Activated T-cell treated with anti-CD3 and anti-CD28 coated beads for 24 hours (primary cell): ENCODE data around the gene NR2C1.

Source experiments
- DNase-seq: peaks from one replicate; pipeline ENCODE4 v3.0.0-alpha.2; 2020; ENCODE audit warnings: low read depth

The NR2C1 gene

DNA sequence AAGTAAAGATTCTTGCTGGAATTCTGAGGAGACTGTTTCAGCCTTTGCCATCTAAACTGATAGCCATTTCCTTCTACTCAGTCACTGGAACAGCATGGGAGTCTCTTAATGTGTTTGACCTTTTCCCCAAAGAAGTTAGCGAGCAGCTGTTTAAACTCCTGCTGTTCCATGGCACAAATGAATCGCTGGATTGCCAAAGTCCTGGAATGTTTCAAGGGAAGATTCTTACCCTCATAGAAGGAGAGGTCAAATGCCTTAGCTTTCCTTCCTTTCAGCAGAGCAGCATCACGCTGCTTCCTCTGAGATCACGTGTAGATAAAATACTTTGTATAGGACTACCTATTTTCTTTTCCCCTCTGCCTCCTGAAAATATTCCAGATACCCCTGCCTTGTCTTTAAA lies 10.5 kb upstream of the NR2C1 start:
- DNase-seq, result no peak

DNA sequence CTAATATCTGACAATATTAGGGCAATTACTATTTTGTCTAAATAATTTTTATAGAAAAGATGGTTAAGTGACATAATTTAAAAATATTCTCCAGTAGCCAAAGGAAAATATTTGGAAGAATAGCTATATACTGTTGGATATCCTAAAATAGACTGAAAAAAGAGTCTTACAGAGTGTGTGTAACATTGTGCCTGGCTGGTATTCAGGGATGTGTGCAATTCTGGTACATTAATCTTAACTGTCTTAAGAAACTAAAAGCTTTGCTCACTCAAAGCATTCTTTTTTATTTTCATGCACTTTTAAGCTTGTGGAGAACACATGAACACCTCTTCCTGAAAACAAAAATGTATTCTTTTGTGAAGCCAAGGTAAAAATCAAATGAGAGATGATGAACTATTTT lies 10.1 kb upstream of the NR2C1 start:
- DNase-seq, result no peak

DNA sequence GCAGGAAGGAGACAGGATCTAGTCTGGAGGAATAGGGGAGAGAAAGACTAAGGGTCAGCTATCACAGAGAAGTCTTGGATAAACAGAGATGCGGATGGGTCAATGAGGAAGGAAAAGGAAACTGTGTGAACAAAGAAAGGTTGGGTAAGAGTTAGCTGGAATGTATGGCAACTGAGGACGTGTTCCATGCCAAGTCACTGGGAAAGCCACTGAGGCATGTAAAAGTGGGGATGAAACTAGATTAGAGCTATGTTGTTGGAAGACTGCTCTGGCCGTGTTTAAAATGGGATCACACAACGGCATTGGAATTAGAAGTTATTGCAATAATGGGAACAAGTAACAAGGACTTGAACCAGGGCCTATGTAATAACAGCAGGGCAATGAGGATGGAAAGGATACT lies 3.9 kb upstream of the NR2C1 start:
- DNase-seq, result no peak

DNA sequence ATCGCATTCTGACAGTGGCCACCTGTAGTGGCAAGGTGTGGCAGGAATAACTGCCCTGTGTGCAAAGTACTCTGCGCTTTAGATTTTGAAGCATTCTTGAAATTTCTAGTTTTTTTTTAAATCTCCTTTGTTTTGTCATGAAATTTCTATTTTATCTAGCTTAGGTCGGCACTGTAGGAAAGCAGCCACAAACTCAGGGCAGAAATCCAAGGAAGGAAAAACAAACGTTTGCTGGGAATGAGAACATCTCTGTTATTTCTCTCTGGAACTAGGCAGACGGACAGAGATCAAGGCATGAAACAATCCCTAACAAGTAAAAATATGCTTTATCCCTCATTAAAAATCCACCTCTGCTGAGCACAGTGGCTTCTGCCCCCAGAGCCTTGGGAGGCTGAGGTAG lies 1.3 kb upstream of the NR2C1 start:
- DNase-seq, result no peak

DNA sequence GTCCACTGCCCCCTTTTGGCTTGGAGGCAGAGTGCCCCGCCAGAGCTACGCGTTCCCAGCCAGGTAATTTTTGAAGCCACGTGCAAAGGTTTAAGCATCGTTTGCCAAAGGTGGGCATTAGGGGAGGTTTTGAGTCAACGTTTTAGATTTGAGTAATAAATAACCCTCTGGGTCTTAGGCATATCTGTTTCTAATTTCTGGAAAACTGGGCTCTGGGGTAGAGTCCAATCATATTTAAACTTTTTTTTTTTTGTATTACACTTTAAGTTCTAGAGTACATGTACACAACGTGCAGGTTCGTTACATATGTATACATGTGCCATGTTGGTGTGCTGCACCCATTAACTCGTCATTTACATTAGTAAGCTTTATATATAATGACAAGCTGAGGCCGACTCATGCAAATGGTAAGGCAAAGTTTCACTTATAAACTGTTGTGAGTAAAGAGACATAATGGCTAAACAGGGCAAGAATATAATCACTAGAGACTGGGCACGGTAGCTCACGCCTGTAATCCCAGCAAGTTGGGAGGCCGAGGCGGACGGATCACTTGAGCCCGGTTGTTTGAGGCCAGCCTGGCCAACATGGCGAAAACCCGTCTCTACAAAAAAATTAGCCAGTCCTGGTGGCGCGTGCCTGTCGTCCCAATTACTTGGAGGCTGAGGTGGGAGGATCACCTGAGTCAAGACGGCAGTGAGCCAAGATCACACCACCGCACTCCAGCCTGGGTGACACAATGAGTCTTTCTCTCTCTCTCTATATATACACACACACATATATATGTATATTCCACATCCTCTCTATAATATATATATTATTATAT lies 491 bp upstream of the NR2C1 start:
- no peak for DNase-seq

DNA sequence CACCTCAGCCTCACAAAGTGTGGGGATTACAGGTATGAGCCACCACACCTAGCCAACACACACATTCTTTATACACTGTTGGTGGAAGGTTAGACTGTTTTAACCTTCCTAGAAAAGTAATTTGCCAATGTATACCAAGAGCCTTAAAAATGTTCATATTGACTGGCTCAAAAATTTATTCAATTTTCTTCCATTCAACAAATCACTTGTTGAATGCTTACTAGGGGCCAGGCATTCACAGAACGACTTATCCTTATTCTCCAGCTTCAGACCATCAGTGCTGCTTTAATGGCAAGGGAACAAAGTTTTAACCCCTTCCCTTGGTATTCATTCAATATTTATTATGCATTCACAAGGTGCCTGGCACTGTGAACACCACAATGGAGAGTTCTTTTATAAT lies 3.0 kb downstream of the NR2C1 start:
- no peak for DNase-seq

DNA sequence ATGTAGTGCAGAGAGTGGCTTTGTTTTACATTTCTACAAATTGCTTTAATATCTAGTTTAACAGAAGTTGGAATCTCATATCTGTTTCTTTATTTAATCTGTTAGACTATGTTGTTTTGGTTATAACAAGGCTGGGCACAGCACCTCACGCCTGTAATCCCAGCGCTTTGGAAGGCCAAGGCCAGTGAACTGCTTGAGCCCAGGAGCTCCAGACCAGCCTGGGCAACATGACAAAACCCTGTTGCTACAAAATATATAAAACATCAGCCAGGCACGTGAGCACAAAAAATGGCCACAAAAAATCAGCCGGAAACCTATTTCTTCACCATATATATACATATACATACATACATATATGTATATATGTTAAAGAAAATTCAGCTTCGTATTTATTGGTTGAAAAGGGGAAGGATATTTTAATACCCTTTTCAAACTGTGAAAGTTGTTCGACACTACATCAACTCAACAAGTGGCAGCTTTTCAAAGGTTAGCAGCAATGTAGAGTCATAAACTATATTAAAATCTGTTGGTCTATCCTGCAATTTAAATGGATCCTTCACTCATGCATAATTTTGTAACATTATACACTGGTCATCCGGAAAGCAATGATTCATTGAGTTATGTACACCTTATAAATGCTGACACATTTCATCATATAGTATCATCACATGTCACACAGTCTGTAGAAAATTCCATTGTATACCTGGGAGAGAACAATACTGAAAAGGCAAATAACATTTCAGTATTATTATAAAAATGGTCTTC lies 7.1 kb downstream of the NR2C1 start:
- DNase-seq, result no peak

DNA sequence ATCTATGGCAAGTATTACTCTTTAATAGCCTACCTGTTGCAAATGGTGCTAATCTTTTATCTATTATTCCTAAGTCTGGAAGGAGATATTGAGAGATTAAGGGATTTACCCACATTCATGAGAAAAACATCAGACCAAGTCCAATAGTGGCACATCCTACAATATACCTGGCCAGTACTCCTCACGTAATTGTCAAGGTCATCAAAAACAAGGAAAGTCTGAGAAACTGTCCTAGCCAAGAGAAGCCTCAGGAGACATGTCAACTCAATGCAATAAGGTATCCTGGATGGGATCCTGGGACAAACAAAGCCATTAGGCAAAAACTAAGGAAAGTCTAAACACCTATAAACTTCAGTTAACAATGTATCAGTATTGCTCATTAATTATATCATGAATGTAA lies 12.5 kb downstream of the NR2C1 start:
- no peak for DNase-seq

DNA sequence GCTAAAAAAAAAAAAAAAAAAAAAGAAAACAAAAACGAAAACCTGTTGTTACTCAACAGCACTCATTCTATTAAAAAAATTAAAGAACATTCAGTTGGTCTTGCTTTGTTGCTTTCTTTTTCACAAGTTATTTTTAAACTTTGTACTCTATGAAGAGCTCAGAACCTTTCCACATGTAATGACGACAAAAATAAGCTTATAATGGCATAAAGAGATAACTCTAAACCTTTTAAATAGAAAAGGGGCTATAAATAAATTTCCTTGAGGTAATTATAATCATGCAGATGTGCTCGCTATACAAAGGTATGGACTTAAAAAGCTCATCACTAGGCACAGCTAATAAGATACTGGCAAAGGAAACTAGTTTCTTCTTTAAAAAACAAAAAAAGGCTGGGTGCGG lies 13.4 kb downstream of the NR2C1 start:
- DNase-seq, result no peak

DNA sequence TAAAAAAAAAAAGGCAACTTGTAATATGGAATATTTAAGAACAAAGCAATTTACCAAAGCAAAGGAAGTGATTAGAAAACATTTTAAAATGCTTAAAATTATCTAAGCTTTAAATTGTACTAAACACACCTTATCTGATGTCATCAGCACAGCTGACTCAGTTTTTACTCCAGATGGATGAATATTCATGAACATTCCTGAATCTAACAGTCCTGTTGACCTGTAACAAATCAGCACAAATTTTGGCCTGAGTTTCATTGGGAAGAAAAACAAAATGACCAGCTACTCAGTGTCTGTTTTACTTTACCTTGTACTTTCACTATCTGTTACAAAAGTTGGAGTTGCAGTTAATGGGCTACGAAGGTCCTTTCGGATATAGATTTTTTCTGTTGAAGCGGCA lies 16.0 kb downstream of the NR2C1 start:
- DNase-seq, result no peak

DNA sequence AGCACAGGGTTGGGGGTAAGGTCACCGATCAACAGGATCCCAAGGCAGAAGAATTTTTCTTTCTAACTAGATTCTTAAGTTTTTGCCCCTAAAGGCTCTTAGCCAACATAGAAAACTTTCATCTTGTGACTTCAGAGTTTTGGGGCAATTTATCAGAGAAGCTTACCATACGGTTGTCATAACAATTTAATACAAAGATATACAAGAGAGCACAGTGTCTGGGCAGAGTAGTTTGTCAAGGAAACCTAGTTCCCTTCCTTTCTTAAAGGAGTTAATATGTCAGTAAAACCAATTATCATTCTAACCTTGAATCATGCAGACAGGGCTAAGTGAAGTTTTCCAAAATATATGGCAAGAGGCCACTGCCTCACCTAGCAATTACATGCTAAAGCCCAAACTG lies 18.4 kb downstream of the NR2C1 start:
- no peak for DNase-seq

DNA sequence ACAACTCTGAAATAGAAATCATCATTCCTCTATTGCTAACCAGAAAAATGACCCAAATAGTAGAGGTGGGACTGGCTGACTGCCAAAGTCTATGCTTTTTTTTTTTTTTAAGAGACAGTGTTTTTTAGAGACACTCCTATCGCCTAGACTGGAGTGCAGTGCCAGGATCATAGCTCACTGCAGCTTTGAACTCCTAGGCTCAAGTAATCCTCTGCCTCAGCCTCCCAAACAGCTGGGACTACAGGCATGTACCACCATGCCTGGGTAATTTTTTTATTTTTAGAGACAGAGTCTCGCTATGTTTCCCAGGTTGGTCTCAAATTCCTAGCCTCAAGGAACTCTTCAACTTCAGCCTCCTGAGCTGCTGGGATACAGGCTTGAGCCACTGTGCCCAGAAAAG lies 19.2 kb downstream of the NR2C1 start:
- no peak for DNase-seq

DNA sequence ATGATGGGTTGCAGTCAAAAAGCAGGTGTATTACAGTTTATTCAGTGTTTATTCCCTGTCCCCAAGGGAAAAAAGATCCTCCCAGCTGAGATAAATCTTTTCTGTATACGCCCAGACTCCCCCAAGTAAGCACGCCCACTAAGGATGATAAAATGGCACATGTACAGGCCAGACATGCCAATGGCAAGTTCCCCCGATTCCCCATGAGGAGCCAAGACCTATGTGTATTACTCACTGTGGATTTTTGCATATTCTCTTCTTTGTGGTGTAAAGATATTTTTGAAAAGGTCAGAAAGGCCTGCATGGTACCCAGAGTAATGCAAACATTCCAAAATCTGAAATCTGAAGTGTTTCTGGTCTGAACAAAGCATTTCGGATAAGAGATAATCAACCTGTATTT lies 22.2 kb downstream of the NR2C1 start:
- no peak for DNase-seq

DNA sequence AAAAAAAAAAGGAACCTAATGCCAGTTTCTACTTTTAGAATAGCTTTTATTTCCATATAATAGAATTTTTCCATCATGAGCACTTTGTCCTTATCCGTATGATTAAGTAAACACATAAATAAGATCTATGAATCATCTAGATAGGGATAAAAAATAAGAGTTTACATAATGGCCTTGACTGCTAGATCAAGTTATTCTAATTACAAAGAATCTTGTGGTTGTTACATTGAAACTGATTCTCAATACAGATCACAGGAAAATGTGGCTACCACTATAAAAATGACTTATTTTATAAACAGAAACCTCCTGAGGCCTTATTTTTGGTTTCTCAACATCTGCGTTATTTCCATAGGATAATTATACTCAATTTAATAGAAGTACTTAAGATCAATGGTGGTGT lies 35.5 kb downstream of the NR2C1 start:
- DNase-seq, result no peak

DNA sequence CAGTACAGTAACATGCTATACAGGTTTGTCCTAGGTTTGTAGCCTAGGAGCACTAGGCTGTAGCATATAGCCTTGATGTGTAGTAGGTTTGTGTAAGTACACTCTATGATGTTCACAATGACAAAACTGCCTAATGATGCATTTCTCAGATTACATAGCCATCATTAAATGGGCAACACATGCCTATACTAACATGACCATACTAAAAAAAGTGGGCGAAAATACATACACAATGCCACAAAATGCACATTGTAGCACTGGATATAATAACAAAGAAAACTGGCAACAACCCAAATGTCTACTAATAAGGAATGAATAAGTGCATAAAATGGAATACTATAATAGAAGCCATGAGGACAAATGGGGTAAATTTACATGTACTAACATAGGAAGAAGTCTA lies 38.7 kb downstream of the NR2C1 start:
- DNase-seq, result no peak

DNA sequence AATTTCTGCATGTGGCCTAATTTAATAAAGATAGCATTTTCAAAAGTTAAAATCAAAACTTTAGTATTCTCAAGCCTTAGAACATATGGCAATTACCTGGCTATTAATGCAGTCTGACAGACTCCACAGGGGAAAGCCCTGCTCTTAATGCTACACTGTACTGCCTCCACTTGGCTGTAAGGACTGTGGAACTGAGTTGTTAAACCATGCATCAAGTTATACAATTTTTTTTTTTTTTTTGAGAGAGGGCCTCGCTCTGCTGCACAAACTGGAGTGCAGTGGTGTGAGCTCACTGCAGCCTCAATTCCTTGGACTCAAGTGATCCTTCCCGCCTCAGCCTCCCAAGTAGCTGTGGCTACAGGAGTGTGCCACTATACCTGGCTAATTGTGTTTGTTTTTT lies 50.9 kb downstream of the NR2C1 start:
- DNase-seq, result no peak

DNA sequence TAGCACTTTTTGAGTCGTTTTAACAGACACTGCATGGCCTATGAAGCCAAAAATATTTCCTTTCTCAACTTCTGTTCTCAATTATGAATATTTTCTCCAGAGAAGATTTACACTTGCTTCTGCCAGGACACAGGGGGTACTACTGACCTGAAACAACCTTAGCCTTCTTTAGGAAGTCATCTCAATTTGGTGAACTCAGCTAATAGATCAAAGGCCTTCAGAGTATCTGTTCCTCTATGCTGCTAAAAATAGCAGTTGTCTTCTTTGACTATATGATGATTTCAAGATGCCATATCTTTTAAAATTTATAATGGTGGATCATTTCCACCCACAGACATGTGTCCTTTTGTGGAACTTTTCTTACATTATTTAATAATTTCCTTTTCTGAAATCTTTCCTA lies 55.9 kb downstream of the NR2C1 start:
- DNase-seq, result no peak

DNA sequence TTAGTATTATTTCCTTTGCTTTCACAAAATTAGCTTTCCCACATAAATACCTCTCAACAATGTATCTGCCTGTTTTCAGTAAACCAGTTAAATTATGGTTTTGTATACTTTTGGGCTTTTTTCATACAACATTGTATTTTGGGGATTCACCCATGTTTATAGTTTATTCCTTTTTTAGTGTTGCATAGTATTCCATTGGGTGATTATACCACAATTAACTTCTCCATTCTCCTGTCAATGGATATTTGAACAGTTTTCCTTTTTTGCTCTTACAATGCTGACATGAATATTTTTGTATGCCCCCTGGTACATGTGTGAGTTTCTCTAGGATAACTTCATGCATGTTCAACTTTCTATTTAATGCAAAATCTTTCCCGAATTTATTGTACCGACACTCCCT lies 57.3 kb downstream of the NR2C1 start:
- DNase-seq, result no peak

DNA sequence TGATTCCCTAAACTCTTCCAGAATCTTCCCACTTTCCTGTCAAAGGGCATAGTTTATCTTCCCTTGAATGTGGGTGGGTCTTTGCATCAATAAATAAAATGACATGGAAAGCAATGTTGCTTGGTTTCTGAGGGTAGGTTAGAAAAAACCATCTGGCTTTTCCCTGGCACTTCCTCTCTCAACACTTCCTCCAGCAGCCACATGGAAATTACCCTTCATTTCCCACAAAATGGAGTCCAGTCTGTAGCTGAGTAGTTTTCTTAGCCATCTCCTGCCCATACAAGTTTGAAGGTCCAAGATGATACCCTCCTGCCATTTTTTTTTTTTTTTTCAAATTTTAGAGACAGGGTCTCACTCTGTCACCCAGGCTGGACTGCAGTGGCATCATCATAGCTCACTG lies 58.9 kb downstream of the NR2C1 start:
- DNase-seq, result no peak

DNA sequence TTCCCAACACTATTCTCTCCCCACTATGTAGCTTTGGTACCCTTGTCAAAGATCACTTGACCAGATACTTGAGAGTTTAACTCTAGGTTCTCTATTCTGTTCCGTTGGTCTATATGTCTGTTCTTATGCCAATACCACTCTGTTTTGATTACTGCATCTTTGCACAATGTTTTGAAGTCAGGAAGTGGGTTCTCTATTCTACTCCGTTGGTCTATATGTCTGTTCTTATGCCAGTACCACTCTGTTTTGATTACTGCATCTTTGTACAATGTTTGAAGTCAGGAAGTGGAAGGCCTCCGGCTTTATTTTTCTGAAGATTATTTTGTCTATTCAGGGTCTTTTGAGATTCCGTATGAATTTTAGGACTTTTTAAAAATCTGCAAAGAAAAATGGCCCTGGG lies 67.2 kb downstream of the NR2C1 start:
- no peak for DNase-seq

DNA sequence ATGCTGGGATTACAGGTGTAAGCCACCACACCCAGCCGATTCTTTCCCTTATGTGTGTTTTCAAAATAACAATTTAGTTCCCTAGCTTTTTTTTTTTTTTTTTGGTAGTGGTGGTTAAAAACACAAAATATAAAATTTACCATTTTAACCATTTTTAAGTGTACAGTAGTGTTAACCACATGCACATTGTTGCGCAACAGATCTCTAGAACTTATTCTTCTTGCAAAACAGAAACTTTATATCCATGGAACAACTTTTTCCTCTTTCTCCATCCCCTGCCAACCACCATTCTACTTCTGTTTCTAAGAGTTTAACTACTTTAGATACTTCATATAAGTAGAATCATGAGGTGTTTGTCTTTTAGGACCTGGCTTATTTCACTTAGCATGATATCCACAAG lies 68.8 kb downstream of the NR2C1 start:
- DNase-seq, result no peak

DNA sequence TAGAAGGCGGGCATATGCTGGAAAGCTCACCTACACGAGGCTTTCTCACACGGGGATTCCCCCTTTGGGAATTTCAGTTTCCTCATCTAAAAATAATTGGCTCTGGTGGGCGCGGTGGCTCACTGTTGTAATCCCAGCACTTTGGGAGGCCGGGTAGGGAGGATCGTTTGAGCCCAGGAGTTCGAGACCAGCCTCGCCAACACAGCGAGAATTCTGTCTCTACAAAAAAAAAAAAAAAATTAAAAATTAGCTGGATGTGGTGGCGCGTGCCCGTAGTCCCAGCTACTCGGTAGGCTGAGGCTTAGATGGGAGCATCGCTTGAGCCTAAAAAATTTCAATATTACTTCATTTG lies 69.5 kb downstream of the NR2C1 start:
- DNase-seq, result no peak

DNA sequence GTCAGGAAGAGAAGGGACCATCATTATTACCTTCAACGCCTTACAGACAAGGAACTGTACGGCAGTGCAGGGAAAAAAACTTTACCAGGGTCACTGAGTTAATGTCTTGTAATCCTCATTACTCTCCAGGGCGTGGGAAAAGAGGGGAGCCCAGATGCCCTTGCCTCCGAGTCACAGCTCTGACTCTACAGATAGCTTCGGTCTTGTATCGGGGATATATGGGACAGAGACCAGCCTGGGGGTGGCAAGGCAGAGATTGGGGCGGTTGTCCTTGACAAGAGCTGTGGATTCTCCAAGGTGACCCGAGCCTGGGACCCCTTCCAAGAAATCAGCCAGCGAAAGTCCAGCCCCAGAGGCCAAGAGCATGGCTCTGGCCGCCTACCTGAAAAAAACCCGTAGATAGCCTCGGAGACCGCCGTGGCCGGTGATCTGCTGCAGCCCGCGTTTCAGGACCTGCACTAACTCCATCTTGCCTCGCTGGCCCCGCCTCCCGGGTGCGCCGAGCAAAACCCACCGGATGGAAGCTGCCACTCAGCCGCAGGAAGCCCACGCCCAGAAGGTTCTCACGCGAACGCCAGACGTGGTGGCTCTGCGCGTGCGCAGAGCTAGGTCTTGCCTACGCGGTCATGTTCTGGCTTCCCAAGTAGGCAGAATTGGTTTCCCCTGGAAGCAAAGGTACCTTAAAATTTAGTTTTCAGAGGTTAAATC lies 70.1 kb downstream of the NR2C1 start, which contains the start of gene NDUFA12:
TSS of gene NDUFA12 (minus strand) at position 485 of the 708 bp plus-strand sequence. CDS start at position 468, 17 bp downstream.
- peak; percentile 94 for DNase-seq
